SKM-1 treated with dmso at 0.1 percent for 144 hours (cell line): ENCODE results near the gene IGIP.

Experiments used
- DNase-seq: peaks from one replicate; lab custom pipeline; 2025; ENCODE audit not compliant: unreplicated experiment; lab: John Stamatoyannopoulos, UW

The IGIP gene

GRCh38 chr5:140162275-140162674 lies 36.5 kb downstream of the IGIP start:
- DNase-seq: no peak

GRCh38 chr5:140162781-140163180 lies 37.0 kb downstream of the IGIP start:
- no peak for DNase-seq

- DNase-seq: no peak
Measured at GRCh38 chr5:140165101-140165922, 39.6 kb downstream of the IGIP start.

GRCh38 chr5:140165923-140166270 lies 40.2 kb downstream of the IGIP start:
- DNase-seq: no peak

GRCh38 chr5:140166911-140167310 lies 41.2 kb downstream of the IGIP start:
- no peak for DNase-seq

- no peak for DNase-seq
Measured at GRCh38 chr5:140168371-140168770, 42.6 kb downstream of the IGIP start.

- no peak for DNase-seq
Measured at GRCh38 chr5:140169410-140169809, 43.7 kb downstream of the IGIP start.

GRCh38 chr5:140172483-140172882 lies 46.7 kb downstream of the IGIP start:
- no peak for DNase-seq

- DNase-seq: no peak
Measured at GRCh38 chr5:140174014-140174413, 48.3 kb downstream of the IGIP start.

GRCh38 chr5:140174465-140175366 lies 49.0 kb downstream of the IGIP start, which contains the start of gene CYSTM1:
Gene CYSTM1, plus strand, starts transcription at chr5:140175188. Its CDS starts 19,278 bp downstream, at chr5:140194466.
- DNase-seq: peak; percentile 58

GRCh38 chr5:140175367-140176030 lies 49.8 kb downstream of the IGIP start:
- DNase-seq: peak; percentile 66

GRCh38 chr5:140176031-140176387 lies 50.3 kb downstream of the IGIP start:
- DNase-seq: no peak

- no peak for DNase-seq
Measured at GRCh38 chr5:140178086-140178410, 52.3 kb downstream of the IGIP start.

GRCh38 chr5:140178482-140179116 lies 52.9 kb downstream of the IGIP start:
- DNase-seq: no peak
